ENCODE results near the gene EFTUD2.
A peak's percentile ranks its signal among the peaks of the same experiment; 100 is the strongest.
"Not testable (repeated sequence)": the region's sequence is repeated elsewhere in the genome, so short reads cannot be mapped to it uniquely, and the experiment has no call there.

Gene EFTUD2

DNA sequence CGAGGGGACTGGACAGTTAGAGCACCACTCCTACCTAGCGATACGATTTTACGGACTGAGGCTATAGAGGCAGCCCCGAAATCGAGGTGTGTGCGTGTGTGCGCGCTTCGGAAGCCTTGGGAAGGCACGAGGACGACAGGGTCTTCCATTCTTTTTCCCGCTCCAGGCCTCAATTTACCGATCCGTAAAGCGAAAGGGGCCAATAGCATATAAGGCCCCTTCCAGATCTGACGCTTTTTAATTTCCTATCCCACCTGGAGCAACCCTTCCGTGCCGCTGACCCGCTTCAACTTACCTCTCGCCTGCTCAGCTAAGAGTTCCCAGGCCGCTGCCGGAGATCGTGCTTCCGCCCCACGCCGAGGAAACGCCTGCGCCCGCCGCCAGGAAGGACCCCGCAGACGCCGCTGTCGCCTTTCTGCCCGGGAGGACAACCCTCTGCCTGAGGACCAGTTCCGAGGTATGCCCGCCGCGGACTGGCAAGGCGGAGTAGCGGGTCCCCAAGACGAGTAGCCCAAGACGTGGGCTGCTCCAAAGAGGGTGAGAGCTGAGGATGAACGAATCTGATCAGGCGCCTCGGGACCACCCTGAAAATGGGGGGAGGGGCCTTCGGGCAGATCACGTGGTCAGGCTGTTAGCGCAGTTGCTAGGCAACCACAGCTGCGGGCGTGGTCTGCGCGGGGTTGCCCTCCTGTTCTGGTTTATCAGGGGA, at the start of gene EFTUD2:
TSS of gene EFTUD2 (minus strand) at position 372 of the 709 bp plus-strand sequence. CDS start 4,924 bp downstream, outside the sequence.
- DNase-seq (ENCODE audit: low read depth in 2 of 3, low spot score in 1 of 3): peak; percentile 85 to 92 (median 88)

DNA sequence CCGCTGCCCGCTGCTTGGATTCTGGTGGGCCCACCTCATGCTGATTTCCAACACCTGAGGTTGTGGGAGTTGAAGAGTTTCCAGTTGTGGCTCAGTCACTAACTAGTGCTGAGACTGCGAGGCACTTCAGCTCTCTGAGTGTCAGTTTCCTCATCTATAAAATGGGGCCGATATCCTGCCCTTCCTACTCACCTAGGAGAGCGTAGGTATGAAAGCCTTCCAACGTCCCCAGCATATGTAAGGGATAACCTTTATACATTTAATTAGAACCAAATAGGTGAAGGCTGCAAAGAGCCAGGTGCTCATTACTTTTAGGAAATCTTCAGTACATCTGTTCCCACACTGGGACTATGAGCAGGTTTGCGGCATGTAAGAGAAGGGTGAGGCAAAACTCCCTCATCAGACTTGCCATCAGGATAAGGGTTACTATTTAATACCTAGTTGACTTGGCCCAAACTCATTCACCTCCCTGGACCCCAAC, 49.1 kb upstream of the EFTUD2 start:
- no peak for DNase-seq (ENCODE audit: low read depth in 2 of 3, low spot score in 1 of 3)

DNA sequence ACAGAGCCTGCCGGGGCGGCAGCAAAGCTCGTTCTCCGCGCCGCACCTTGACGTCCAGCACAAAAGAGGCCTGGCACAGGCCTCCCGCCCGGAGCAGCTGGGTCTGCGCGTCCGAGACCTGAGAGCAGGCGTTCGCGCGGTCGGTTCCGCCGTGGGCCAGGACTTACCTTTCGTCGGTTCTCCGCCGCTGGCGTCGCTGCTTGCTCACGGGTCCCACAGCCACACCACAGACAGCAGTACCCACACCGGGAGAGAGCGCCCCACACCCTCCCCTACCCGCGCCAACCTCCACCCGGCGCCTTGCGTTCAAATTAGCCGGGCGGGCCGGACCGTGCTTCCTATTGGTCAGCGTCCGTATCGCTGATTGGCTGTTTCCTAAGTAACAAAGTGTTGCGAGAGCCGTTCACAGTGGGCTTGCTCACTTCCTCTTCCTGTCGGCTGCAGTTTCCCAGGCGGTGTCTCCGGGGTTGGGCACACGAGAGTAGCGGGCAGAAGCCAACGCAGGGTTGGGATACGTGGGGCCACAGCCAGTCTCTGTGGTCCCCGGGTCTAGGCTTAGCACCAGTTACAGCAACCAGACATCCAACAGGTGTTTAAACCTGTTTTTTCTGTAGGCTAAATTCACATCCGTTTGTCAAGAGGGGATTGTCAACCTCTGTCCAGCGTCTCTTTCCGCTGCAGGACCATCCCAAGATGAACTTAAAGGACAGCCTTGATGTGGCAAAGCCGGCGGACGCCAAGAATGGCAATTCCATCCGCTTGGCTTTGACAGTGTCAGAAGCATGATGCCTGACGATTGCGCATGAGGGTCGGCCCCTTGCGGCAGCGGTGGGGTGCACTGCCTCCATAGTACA, 48.4 kb upstream of the EFTUD2 start, which contains the start of gene KIF18B:
TSS of gene KIF18B (minus strand) at position 313 of the 854 bp plus-strand sequence. CDS start 11,429 bp downstream, outside the sequence.
- DNase-seq (ENCODE audit: low read depth in 2 of 3, low spot score in 1 of 3): peak; percentile 84 to 90 (median 87)

DNA sequence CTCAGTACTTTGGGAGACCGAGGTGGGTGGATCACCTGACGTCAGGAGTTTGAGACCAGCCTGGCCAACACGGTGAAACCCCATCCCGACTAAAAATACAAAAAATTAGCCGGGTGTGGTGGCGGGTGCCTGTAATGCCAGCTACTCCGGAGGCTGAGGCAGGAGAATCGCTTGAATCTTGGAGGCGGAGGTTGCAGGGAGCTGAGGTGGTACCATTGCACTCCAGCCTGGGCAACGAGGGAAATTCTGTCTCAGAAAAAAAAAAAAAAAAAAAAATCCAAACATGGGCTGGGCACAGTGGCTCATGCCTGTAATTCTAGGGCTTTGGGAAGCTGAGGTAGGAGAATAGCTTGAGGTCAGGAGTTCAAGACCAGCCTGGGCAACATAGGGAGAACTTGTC, 46.4 kb upstream of the EFTUD2 start:
- not testable (repeated sequence) for DNase-seq (ENCODE audit: low read depth in 2 of 3, low spot score in 1 of 3)

DNA sequence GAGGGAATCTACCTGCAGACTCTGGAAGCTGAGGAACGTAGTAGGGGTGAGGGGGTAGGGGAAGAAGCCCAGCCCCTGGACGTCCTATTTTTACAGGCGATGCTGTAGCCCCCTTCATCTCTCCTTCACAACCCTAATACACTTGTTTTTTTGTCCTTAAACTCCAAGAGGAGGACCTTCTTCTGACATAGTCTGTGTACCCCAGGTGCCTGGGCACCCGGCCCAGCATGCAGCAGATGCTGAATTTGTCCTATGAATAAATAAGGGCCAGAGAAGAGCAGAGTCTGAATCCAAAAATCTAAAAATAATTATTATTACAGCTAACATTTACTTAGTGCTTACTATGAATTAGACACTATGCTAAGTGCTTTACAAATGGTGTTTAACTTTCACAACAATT, 43.2 kb upstream of the EFTUD2 start:
- no peak for DNase-seq (ENCODE audit: low read depth in 2 of 3, low spot score in 1 of 3)

DNA sequence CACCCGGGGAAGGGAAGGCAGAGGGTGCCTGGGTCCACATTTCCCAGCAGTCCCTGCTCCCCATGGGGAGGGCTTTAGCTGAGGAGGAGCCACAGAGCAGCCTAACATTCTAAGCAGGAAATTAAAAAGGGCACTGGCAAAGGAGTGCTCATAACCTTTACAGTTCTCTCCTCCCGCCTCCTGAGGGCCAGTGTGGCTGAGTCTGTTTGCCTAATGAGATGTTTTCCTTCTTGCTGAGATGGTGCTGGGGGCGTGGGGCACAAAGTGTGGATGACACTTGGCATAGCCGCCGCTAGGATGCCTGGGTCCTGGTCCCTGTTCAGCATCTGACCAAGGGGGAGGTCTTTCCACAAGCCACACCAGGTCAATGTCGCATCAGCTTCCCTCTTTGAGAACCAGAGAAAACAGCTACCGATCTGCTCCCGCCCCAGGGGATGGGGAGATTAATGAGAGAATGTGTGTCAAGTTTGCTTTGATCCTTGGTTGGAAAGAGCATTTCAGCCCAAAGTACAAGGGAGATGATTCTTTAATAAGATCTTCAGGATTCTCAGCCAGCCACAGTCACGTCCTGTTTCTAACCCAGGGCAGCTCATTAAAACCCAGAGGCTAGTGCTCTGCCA, 42.6 kb upstream of the EFTUD2 start:
- DNase-seq (ENCODE audit: low read depth in 2 of 3, low spot score in 1 of 3): no peak

DNA sequence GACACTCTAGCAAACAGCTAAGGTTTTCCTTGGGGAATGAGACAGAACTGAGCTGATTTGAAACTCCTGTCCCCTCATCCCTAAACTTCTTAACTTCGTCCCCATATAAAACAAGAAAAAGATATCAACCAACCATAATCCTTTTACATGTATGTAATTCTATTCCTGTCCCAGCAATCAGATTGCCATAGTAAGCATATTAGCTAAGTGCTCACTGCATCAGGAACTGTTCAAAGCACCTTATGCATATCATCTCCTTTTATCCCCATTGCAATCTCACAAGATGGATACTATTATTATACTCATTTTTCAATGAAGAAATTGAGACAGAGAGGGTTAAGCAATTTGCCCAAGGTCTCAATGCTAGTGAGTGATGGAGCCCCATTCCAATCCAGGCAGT, 41.5 kb upstream of the EFTUD2 start:
- no peak for DNase-seq (ENCODE audit: low read depth in 2 of 3, low spot score in 1 of 3)

DNA sequence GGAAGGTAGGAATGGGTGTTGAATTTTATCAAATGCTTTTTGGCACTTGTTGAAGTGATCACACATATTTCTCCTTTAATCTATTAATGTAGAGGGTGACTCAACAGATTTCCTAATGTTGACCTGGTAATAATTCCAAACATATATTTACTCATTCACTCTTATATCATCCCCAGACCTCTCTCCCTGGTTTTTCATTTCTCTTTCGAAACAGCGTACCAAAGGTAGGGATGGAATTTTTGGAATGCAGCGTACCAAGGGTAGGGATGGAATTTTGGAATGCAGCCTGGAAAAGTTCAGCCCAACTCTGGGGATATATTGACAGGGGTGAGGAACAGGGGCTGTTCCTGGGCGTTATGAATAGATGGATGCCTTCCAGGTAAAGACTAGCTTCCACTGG, 41.1 kb upstream of the EFTUD2 start:
- DNase-seq (ENCODE audit: low read depth in 2 of 3, low spot score in 1 of 3): no peak

DNA sequence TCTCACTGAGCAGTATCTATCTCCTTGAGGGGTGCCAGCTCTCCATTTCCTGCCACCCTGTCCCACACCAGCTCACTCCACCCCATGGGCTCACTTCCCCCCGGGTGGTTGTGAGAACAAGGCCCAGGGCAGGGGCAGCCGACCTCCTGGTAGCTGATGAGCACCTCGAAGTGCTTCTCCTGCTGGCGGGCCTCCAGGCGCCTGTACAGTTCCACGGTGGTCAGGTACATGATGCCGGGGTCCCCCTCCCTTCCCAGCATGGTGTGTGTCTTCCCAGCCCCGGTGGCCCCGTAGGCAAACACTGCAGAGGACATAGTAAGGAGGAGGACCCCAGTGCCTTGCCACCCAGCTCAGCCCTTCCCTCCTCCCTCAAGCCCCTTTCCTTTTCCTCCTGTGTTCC, 35.9 kb upstream of the EFTUD2 start:
- DNase-seq (ENCODE audit: low read depth in 2 of 3, low spot score in 1 of 3): no peak

DNA sequence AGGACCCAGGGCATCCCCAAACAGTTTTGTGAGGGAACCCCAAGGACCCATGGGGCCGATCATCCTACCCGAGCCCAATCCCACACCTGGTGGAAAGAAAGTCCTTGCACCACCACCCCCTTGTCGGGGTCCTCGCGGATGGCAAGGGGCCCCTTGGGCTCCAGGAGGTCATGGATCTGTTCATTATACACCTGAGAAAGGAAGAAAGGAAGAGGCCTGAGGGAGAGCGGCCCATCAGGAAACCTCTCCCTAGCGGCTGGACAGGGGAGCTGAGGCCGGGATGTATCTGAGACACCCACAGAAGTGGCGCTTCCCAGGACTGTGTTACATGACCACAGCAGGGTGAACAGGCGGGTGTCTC, 35.5 kb upstream of the EFTUD2 start:
- no peak for DNase-seq (ENCODE audit: low read depth in 2 of 3, low spot score in 1 of 3)

DNA sequence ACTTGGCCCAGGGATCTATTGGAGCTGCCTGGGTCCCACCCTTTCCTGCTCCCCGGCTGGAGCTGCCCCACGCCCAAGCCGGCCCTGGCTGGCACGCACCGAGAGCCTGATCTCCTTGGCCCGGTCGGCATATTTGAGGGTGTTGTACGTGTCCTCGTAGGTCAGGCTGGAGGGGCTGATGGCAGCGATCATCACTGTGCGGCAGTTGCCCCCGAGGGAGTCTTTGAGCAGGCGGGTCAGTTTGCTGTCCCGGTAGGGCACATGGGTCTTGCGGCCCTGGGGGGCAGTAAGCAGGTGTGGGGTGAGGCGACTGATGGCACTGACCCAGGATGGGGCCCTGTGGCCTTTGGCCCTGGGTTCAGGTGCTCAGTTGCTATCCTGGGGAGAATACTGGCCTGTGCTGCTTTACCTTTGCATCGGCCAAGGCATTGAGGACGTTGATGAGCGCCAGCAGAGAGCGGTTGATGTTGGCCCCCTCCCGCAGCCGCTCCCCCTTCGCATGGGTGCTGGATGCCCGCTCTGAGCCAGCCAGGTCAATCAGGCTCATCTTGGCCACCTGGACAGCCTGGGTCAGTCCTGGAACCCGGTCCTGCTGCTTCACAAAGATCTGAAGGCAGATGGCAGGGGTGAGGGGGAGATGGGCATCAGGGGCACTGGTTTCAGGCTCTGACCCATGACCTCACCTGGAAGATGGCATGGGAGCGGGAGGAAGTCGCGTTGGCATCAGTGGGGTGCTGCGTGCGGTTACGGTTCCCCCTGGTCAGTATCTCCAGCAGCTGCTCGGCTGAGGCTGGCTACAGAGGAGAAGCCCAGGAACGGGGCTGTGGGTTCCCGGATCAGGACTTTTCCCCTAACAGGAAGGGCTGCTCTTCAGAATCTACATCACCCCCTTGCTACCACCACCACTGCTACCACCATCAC, 34.8 kb upstream of the EFTUD2 start:
- no peak for DNase-seq (ENCODE audit: low read depth in 2 of 3, low spot score in 1 of 3)

DNA sequence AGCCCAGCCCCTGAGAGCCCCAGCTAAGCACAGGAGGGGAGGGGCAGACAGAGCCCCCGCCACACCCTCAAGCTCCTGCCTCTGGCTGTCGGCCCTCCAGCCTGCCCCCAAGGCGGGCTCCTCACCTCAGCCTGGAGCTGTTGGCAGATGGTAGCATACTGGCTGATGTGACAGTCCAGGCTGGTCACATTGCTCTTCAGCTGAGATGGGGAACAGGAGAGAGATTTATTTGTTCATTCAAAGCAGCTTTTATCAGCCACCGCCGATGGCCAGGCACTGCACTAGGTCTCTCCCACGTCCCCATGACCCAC, 33.5 kb upstream of the EFTUD2 start:
- no peak for DNase-seq (ENCODE audit: low read depth in 2 of 3, low spot score in 1 of 3)

DNA sequence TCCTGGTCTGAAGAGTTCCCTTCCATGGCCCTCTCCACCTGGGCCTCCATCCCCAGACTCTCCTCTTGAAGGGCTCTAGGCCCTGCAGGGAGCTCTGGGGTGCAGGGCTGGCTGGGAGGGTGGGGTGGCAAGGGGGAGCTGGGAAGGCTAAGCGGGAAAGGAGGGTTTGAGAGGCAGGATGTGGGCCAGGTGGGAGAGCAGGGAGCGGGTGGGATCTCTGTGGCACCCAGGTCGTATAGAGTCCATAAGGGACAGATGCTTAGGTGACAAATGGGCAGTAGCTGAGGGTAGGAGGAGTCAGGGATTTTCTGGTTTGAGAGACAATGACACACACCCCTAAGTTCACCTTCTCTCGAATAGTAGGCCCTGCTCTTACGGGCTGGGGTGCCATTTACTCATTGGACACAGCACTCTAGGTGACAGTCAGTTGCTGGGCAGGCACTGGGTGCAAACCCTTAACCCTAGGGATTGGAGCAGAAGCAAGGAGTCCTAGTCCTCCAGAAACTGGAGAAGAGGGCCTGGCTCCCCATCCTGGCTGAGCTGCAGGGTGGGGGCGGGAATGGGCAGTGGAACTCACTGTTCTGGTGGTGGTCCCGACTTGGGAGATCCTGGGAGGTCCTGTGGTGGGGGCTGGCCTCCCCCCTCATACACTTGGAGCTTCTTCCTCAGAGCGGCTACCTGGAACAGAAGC, 33.0 kb upstream of the EFTUD2 start:
- no peak for DNase-seq (ENCODE audit: low read depth in 2 of 3, low spot score in 1 of 3)

DNA sequence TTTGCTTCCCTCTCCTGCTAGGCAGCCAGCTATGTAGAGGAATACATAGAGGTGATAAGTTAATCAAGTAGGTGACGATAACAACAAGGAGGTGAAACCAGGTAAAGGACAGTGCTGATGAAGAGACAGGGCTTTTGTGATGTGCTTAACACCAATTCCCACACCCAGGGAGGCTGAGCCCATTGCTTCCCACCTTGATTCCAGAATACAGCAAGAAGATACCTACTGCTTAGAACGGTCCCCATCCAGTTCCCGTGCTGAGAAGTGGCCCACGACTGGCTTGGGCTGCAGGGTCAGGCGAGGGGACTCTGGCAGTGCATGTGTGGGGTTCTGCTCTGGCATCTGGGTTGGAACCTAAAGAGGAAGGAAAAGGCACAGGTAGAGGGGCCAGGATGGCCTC, 32.1 kb upstream of the EFTUD2 start:
- DNase-seq (ENCODE audit: low read depth in 2 of 3, low spot score in 1 of 3): no peak

DNA sequence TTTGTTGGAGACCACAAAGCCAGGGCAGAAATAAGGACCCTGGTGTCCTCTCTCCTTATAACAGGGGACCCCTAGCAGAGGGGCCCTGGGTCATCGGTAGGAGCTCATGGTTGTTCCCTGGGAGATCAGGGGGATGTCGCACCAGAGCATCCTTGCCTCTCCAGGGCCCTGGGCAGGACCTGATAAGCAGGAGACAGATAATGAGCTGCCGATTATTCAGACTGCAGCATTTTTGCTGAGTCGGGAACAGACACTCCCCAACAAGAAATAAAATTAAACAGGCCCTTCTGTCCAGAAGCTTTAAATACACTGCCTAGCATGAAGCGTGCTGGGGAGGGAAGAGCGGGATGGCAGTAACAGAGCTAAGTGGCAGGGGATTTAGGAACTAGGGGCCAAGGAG, 31.4 kb upstream of the EFTUD2 start:
- DNase-seq (ENCODE audit: low read depth in 2 of 3, low spot score in 1 of 3): no peak

DNA sequence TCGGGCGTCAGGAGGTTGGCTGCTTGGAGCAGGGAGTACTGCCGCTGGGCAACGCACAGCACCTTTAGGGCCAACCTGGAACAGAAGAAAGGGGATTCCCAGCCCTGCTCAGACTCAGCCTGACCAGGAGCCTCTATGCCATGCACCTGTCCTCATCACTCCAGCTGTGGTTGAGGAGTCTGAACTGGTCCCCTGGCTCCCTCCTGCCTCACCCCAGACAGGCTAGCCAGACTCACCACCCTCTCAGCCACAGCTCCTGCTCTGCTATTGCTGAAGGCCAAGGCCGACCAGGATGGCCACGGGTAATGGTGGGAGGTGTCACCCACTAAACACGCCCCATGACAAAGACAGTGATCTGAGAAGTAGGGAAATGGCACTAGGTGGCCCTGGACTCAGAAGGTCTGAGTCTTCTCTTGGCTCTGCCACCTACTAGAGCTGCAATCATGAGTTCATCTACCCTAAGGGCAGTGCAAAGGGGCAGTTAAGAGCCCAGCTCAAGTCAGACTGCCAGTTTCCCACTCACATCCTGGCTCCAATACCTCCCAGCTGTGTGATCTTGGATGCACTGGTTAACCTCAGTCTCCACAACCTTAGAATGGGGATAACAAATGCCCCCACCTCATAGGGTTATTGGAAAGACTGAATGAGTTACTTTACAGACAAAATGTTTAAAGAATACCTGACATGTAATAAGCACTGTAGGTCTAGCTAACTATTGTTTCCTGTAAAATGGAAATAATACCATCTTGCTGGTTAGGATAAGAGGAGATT, 29.9 kb upstream of the EFTUD2 start:
- no peak for DNase-seq (ENCODE audit: low read depth in 2 of 3, low spot score in 1 of 3)

DNA sequence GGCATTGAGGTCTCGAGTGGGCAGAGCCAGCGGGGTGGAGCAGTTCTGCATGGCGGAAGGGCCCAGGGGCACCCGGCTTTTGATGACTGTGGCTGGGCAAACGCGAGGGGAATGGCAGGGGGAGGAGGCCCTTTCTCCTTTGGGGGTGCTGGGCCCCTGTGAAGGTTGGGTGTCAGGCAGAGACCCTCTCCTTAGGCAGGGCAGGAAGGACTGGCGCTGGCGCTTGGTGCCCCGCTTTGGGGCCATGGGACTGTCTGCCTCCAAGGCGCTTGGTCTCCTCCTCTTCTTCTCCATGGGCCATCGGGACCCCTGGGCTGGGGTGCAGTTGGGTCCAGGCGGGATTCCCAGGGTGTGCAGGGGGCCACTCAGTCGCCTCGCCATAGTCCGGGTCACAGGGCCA, 28.9 kb upstream of the EFTUD2 start:
- no peak for DNase-seq (ENCODE audit: low read depth in 2 of 3, low spot score in 1 of 3)

DNA sequence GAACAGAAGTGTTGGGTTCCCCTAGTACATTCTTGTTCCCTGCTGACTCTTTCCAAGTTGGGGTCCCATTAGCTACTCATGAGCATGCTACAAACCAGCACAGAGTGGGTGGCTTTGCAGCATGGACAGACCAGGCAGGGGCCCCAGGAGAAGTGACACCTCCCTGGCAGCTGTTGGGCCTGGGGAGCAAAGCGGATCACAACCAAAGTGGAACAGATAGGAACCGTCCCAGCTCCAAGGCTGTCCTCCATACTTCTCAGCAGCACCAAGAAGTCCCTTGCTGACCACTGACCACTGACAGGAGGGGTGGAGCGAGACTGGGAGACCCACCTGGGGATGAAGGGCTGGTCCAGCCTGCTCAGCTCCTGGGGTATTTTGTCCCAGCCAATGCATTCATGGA, 28.5 kb upstream of the EFTUD2 start:
- DNase-seq (ENCODE audit: low read depth in 2 of 3, low spot score in 1 of 3): no peak

DNA sequence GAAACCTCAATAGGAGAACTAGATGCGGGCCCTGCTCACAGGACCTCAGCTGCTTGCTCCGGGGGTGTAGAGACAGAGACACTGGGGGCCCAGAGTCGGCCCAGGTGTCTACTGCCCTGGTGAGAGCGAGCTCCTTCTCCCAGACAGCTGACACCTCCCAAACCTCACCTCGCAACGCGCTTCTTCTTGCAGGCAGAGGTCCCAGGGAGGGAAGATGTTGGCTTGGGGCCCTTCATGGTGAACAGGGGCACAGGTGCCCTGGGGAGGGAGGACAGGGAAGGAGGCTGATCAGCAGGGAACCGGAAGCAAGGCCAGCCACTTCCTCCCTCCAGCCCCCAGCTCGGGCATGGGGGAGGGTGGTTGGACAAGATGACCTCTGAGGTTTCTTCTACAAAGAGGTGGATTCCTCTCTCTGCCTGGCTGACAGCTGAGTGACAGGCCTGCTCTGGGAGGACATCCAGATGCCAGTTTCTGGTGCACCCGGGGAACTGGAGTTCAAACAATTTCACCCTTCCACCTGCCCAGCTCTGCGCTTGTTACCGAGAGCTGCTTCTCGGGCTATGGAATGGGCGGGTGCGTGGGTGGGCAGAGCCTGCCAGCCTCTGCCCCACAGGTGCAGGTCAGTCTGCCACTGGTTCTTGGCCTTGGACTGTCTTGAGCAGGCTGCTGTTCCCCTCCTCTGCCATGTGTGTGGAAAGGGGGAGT, 27.7 kb upstream of the EFTUD2 start:
- no peak for DNase-seq (ENCODE audit: low read depth in 2 of 3, low spot score in 1 of 3)
